H1 (cell line): ENCODE data around the gene PRSS21. TPM values are rescaled to one million over a fixed set of nuclear protein-coding genes. Genes with fewer than 3 reads are reported as not detected.

ENCODE experiments used
- CTCF ChIA-PET: fragments of 300-600 bp; sonication (Branson Sonifier 250); formaldehyde crosslinking; loops from one replicate; lab custom pipeline; 2021; ENCODE audit not compliant: partially characterized antibody; lab: Charles Lee
- POLR2A ChIA-PET: fragments of 300-600 bp; sonication (Branson Sonifier 250); formaldehyde crosslinking; loops from one replicate; lab custom pipeline; 2021; ENCODE audit warnings: inconsistent platforms; ENCODE audit not compliant: partially characterized antibody; lab: Charles Lee
- DNase-seq, 2 experiments: peaks; one replicate each; pipeline versions ENCODE4 v3.0.0 to v3.0.0-alpha.2; 2010 to 2022; ENCODE audit warnings: low spot score in 2 of 2, low read depth in 1 of 2, mixed read lengths in 1 of 2
- FAIRE-seq: peaks from 2 replicates; lab custom pipeline; 2011; peaks lifted over from hg19 to GRCh38; lab: Jason Lieb, UNC
- H2AFZ ChIP-seq: 2 replicates; pipeline ENCODE4 v1.8.1; 2012; ENCODE audit warnings: low read length, inconsistent platforms
- H2AK5ac ChIP-seq: 2 replicates; pipeline ENCODE4 v1.6.1; 2013; ENCODE audit warnings: low read depth, low read length
- H2BK120ac ChIP-seq: replicated peaks from 2 replicates; pipeline ENCODE3; 2013; ENCODE audit warnings: low read depth, low read length, inconsistent platforms
- H2BK12ac ChIP-seq: 2 replicates; pipeline ENCODE4 v1.6.1; 2013; ENCODE audit warnings: low read depth, low read length
- H2BK15ac ChIP-seq: 2 replicates; pipeline ENCODE4 v1.6.1; 2013; ENCODE audit warnings: low read length
- H2BK20ac ChIP-seq: 2 replicates; pipeline ENCODE4 v1.6.1; 2013; ENCODE audit warnings: low read length
- H2BK5ac ChIP-seq: 2 replicates; pipeline ENCODE4 v1.6.1; 2013; ENCODE audit warnings: low read depth, low read length
- H3K14ac ChIP-seq: 2 replicates; pipeline ENCODE4 v1.6.1; 2013; ENCODE audit warnings: inconsistent platforms; ENCODE audit not compliant: insufficient read length
- H3K18ac ChIP-seq: 2 replicates; pipeline ENCODE4 v1.6.1; 2013; ENCODE audit warnings: low read length; ENCODE audit errors: extremely low read depth
- H3K23ac ChIP-seq: 2 replicates; pipeline ENCODE4 v1.6.1; 2013; ENCODE audit warnings: inconsistent platforms; ENCODE audit not compliant: insufficient read length
- H3K23me2 ChIP-seq: 2 replicates; pipeline ENCODE4 v1.6.1; 2013; ENCODE audit warnings: low read depth, low read length
- H3K27ac ChIP-seq: 2 replicates; pipeline ENCODE4 v1.6.1; 2011; ENCODE audit warnings: low read depth, low read length, inconsistent platforms
- H3K27me3 ChIP-seq, 4 experiments: replicated peaks in 1 of 4; 1 replicate in 1 of 4; 2 replicates in 3 of 4; pipeline versions ENCODE4 v1.6.1 to v1.8.1; 2011 to 2013; ENCODE audit warnings: low read length in 3 of 4, mild to moderate bottlenecking in 3 of 4, inconsistent platforms in 2 of 4, mixed read lengths in 2 of 4, moderate library complexity in 1 of 4; ENCODE audit not compliant: control insufficient read depth in 3 of 4, insufficient read depth in 3 of 4; ENCODE audit errors: extremely low read depth in 1 of 4
- H3K36me3 ChIP-seq, 4 experiments: 2 replicates each; pipeline versions ENCODE4 v1.6.1 to v1.8.1; 2011 to 2013; ENCODE audit warnings: mild to moderate bottlenecking in 4 of 4, low read length in 3 of 4, moderate library complexity in 2 of 4, control low read depth in 1 of 4, inconsistent platforms in 1 of 4; ENCODE audit not compliant: insufficient read depth in 4 of 4, control insufficient read depth in 2 of 4
- H3K4ac ChIP-seq: replicated peaks from 2 replicates; pipeline ENCODE3; 2013; ENCODE audit warnings: low read length, low read depth, mixed read lengths, inconsistent platforms; ENCODE audit not compliant: insufficient read length
- H3K4me1 ChIP-seq, 4 experiments: replicated peaks in 1 of 4; 1 replicate in 1 of 4; 2 replicates in 3 of 4; pipeline versions ENCODE4 v1.6.1 to v1.8.1; 2011 to 2013; ENCODE audit warnings: low read length in 3 of 4, inconsistent platforms in 2 of 4, mixed read lengths in 1 of 4; ENCODE audit not compliant: insufficient read depth in 4 of 4, control insufficient read depth in 3 of 4
- H3K4me2 ChIP-seq, 2 experiments: 2 replicates each; pipeline versions ENCODE4 v1.6.1 to v1.8.1; 2011 to 2013; ENCODE audit warnings: low read depth in 2 of 2, low read length in 2 of 2, control low read depth in 1 of 2, inconsistent platforms in 1 of 2, mild to moderate bottlenecking in 1 of 2; ENCODE audit not compliant: insufficient read depth in 1 of 2
- H3K4me3 ChIP-seq, 4 experiments: fragments of 200-600, 300-600 bp in 1 of 4; sonication (generic), shearing (Covaris generic), sonication (Bioruptor Twin) in 1 of 4; 2 replicates each; pipeline versions ENCODE4 v1.5.1 to v1.8.1; 2011 to 2016; ENCODE audit warnings: low read length in 4 of 4, low read depth in 3 of 4, control low read depth in 2 of 4, inconsistent platforms in 2 of 4, mild to moderate bottlenecking in 2 of 4, mixed read lengths in 1 of 4, moderate library complexity in 1 of 4; ENCODE audit not compliant: insufficient read depth in 2 of 4; ENCODE audit errors: extremely low read depth in 1 of 4
- H3K56ac ChIP-seq: replicated peaks from 2 replicates; pipeline ENCODE3; 2013; ENCODE audit warnings: low read depth, mild to moderate bottlenecking, mixed read lengths, low read length, inconsistent platforms; ENCODE audit not compliant: insufficient read length
- H3K79me1 ChIP-seq: 2 replicates; pipeline ENCODE4 v1.6.1; 2013; ENCODE audit warnings: low read depth, low read length, control low read depth
- H3K79me2 ChIP-seq, 2 experiments: 2 replicates each; pipeline versions ENCODE4 v1.6.1 to v1.8.1; 2012 to 2013; ENCODE audit warnings: low read length in 2 of 2, mild to moderate bottlenecking in 2 of 2, inconsistent platforms in 1 of 2; ENCODE audit not compliant: insufficient read depth in 2 of 2, control insufficient read depth in 1 of 2
- H3K9ac ChIP-seq, 4 experiments: replicated peaks in 1 of 4; 1 replicate in 1 of 4; 2 replicates in 3 of 4; pipeline versions ENCODE4 v1.6.1 to v1.8.1; 2011 to 2013; ENCODE audit warnings: low read depth in 3 of 4, low read length in 3 of 4, control low read depth in 2 of 4, mild to moderate bottlenecking in 2 of 4, moderate library complexity in 2 of 4, inconsistent platforms in 1 of 4; ENCODE audit errors: extremely low read depth in 1 of 4
- H3K9me3 ChIP-seq, 2 experiments: 2 replicates each; pipeline versions ENCODE4 v1.6.1 to v1.8.1; 2012 to 2013; ENCODE audit warnings: mild to moderate bottlenecking in 2 of 2, moderate library complexity in 2 of 2, control low read depth in 1 of 2, inconsistent platforms in 1 of 2, low read depth in 1 of 2, low read length in 1 of 2, mixed read lengths in 1 of 2; ENCODE audit not compliant: insufficient read depth in 2 of 2
- H4K20me1 ChIP-seq, 2 experiments: replicated peaks in 1 of 2; 2 replicates each; pipeline versions ENCODE3 to v1.8.1; 2011 to 2013; ENCODE audit warnings: inconsistent platforms in 2 of 2, low read length in 2 of 2, mild to moderate bottlenecking in 1 of 2; ENCODE audit not compliant: insufficient read depth in 2 of 2, control insufficient read depth in 1 of 2
- H4K5ac ChIP-seq: 2 replicates; pipeline ENCODE4 v1.6.1; 2013; ENCODE audit warnings: low read length, low read depth, mixed read lengths, inconsistent platforms; ENCODE audit not compliant: insufficient read length
- H4K8ac ChIP-seq: 2 replicates; pipeline ENCODE4 v1.8.0; 2013; ENCODE audit warnings: mild to moderate bottlenecking, moderate library complexity, low read length, inconsistent platforms; ENCODE audit not compliant: insufficient read depth; ENCODE audit errors: extremely low read depth
- H4K91ac ChIP-seq: replicated peaks from 2 replicates; pipeline ENCODE3; 2013; ENCODE audit warnings: low read length, mixed read lengths, inconsistent platforms; ENCODE audit not compliant: insufficient read length
- ATF3 ChIP-seq: IDR thresholded peaks from 2 replicates; pipeline ENCODE4 v1.6.1; 2011; ENCODE audit warnings: low read depth, mild to moderate bottlenecking, low read length; ENCODE audit not compliant: insufficient read depth
- CTBP2 ChIP-seq: IDR thresholded peaks from 2 replicates; pipeline ENCODE4 v1.7.0; 2011; ENCODE audit warnings: borderline replicate concordance, mild to moderate bottlenecking, moderate library complexity, mixed read lengths, low read length; ENCODE audit not compliant: insufficient read depth, insufficient read length
- GTF2F1 ChIP-seq: IDR thresholded peaks from 2 replicates; pipeline ENCODE4 v1.6.1; 2012; ENCODE audit warnings: low read depth, low read length, improper control_type of control experiment, borderline replicate concordance
- HDAC6 ChIP-seq: IDR thresholded peaks from one replicate; pipeline ENCODE4 v1.7.1; 2012; ENCODE audit warnings: low read depth, mild to moderate bottlenecking, inconsistent platforms, low read length, moderate library complexity
- MAFK ChIP-seq: IDR thresholded peaks from 2 replicates; pipeline ENCODE4 v1.6.1; 2012; ENCODE audit warnings: low read depth, mild to moderate bottlenecking, improper control_type of control experiment, low read length
- MAX ChIP-seq: IDR thresholded peaks from 2 replicates; pipeline ENCODE4 v1.6.1; 2012; ENCODE audit warnings: inconsistent platforms
- RAD21 ChIP-seq, 2 experiments: IDR thresholded peaks in 1 of 2; conservative IDR thresholded peaks in 1 of 2; 2 replicates each; pipeline ENCODE4 v1.6.1; 2011; ENCODE audit warnings: low read depth in 2 of 2, low read length in 2 of 2, improper control_type of control experiment in 1 of 2, inconsistent platforms in 1 of 2, mild to moderate bottlenecking in 1 of 2, moderate library complexity in 1 of 2
- RBBP5 ChIP-seq: IDR thresholded peaks from 2 replicates; pipeline ENCODE4 v1.7.1; 2012; ENCODE audit warnings: low read depth, mild to moderate bottlenecking, inconsistent platforms, low read length, moderate library complexity, borderline replicate concordance
- RFX5 ChIP-seq: IDR thresholded peaks from 2 replicates; pipeline ENCODE4 v1.6.1; 2011; ENCODE audit warnings: low read depth, low read length, improper control_type of control experiment, borderline replicate concordance
- TCF12 ChIP-seq: IDR thresholded peaks from 2 replicates; pipeline ENCODE4 v1.6.1; 2011; ENCODE audit warnings: low read depth, mild to moderate bottlenecking, low read length
- WGBS, 2 experiments: shearing (Covaris generic) in 1 of 2; methylation state at CpG; one replicate each; pipeline versions ENCODE4 v1.1.6 to v1.1.7; 2013 to 2015; ENCODE audit warnings: low lambda C conversion rate in 2 of 2, mixed read lengths in 2 of 2, inconsistent platforms in 1 of 2, low coverage in 1 of 2, missing lambda C conversion rate in 1 of 2; ENCODE audit not compliant: insufficient replicate concordance in 2 of 2, insufficient coverage in 1 of 2, insufficient read length in 1 of 2; ENCODE audit errors: extremely low coverage in 1 of 2, missing lambda C conversion rate in 1 of 2; 5-methylcytosine and 5-hydroxymethylcytosine counted together
- polyA plus RNA-seq, 7 experiments: library from polyadenylated mRNA; depleted of rRNA in 3 of 7; stranded (reverse) in 5 of 7; unstranded in 2 of 7; fragments of >200 nt in 5 of 7; fragments of 200-250 nt in 2 of 7; gene quantifications; 1 replicate in 5 of 7; 2 replicates in 1 of 7; 4 replicates in 1 of 7; pipeline versions ENCODE4 v1.2.1 to v1.2.3, GENCODE V29; 2011 to 2013; ENCODE audit warnings: missing spikeins in 2 of 7, mixed read lengths in 2 of 7
- total RNA-seq: library from RNA; stranded (reverse); fragmentation: NEBNext Ultra II Directional; extraction: Animal tissue kit (Norgen Biotek cat#: 25700); gene quantifications from 2 replicates; pipeline ENCODE4 v1.2.1, GENCODE V29; 2021

The PRSS21 gene
- total and polyA plus RNA-seq, 2 of the 8 experiments (the other 6 are each of a cell fraction or from before 2014, with no cell fraction given): 0.76 to 1.0 TPM

GRCh38 chr16:2856061-2856670 is 39.1 kb downstream of the PRSS21 start:
- Histone ChIP-seq H2BK20ac (0 out of 2 replicates have a peak overlapping the region, but pooled peaks have one; percentile 18), H3K4me2 (no peak overlapping the region), H3K4me3 (no peak overlapping the region), H2BK15ac (peak overlapping the region; percentile 95; the same call in 1 of the 2 replicates), H2BK12ac (peak overlapping the region; percentile 60; the same call in 1 of the 2 replicates), H3K4ac (no peak overlapping the region), H3K27me3 (peaks cover 2 to 19% (median 8%) of the 10 kb centered on the region in 4 experiments; a peak in 4 of 7 replicates), H3K23me2 (peaks cover 11% of the 10 kb centered on the region; the same call in 1 of the 2 replicates), H2BK5ac (peak overlapping the region; percentile 60; the same call in 1 of the 2 replicates), H3K36me3 (peaks cover 0 to 3% (median 0%) of the 10 kb centered on the region in 4 experiments; a peak in 1 of 8 replicates), H3K18ac (no peak overlapping the region), H4K8ac (no peak overlapping the region), H3K79me1 (no peaks in the 10 kb centered on the region), H2BK120ac (no peak overlapping the region), H3K56ac (no peak overlapping the region), H3K79me2 (no peaks in the 10 kb centered on the region), H4K5ac (no peak overlapping the region), H2AK5ac (0 out of 2 replicates have a peak overlapping the region, but pooled peaks have one; percentile 82), H3K23ac (no peak overlapping the region), H3K9ac (no peak overlapping the region), H3K9me3 (peaks cover 8 to 17% of the 10 kb centered on the region in 2 experiments), H4K20me1 (peaks cover 0 to 2% of the 10 kb centered on the region in 2 experiments), H3K27ac (no peak overlapping the region), H4K91ac (no peak overlapping the region), H2AFZ (no peak overlapping the region), H3K14ac (no peak overlapping the region), H3K4me1 (peaks cover 3 to 12% (median 6%) of the 10 kb centered on the region in 4 experiments; a peak in 5 of 7 replicates)
- no peak for FAIRE-seq
- ChIA-PET CTCF (interaction anchor here (0.8 to 4.4 kb wide), 5 partner anchors 13 to 71 kb away, joined by 3 to 49 read pairs (median 11); no protein-coding TSS in a partner anchor), POLR2A (interaction anchor here (0.6 to 1.9 kb wide), 3 partner anchors 32 to 105 kb away, joined by 3 to 6 read pairs (median 4); no protein-coding TSS in a partner anchor)
- TF ChIP-seq CTBP2 (no peak), RBBP5 (no peak), TCF12 (no peak), HDAC6 (no peak), ATF3 (no peak), MAX (no peak), MAFK (no peak), RAD21 (IDR thresholded peaks at IDR 0.05 in 1 of 2, conservative IDR thresholded peaks at IDR 0.05 in 1 of 2; ENCODE audit: low read depth in 2 of 2, low read length in 2 of 2) (no peak), GTF2F1 (no peak), RFX5 (no peak)
- WGBS, 2 experiments: 83% methylated on average over 9 of the region's 14 CpGs; no CpG with 5 or more reads in 1 of the 2 experiments
- DNase-seq: peak in 1 of 2 experiments; percentile 90
